ENCODE measurements around the gene PARD3B. TPM values are rescaled to one million over a fixed set of nuclear protein-coding genes. Genes with fewer than 3 reads are reported as not detected.
A peak's percentile ranks its signal among the peaks of the same experiment; 100 is the strongest.
"Not testable (repeated sequence)": the region's sequence is repeated elsewhere in the genome, so short reads cannot be mapped to it uniquely, and the experiment has no call there.

The PARD3B gene
- total RNA-seq, 2 donors from 2014 or later = 0.52 TPM; not detected in 1

DNA sequence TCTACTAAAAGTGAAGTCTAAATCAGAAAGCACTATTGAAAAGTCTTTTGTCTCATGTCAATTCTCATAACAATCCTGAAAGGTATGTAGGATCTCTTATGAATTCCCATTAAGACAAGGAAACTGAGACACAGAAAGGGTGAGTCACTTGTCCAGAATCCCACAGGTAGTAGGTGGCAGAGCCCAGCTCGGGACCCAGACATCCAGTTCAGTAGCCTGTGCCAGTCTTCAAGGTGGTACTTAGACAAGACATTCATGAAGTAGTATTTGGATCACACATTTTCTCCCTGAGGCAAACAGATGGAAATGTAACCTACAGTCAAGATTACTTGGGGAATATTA is 14.8 kb upstream of the PARD3B start:
- Mint-ChIP-seq H3K9me3 (no peaks in the 10 kb centered on the region), H3K36me3 (no peaks in the 10 kb centered on the region), H3K4me1 (ENCODE audit: low read depth in 2 of 2) (no peaks in the 10 kb centered on the region), H3K27ac (no peak overlapping the region), H3K27me3 (no peaks in the 10 kb centered on the region), H3K4me3 (no peak overlapping the region)
- ATAC-seq (no peak), DNase-seq (ENCODE audit: low spot score) (no peak)

DNA sequence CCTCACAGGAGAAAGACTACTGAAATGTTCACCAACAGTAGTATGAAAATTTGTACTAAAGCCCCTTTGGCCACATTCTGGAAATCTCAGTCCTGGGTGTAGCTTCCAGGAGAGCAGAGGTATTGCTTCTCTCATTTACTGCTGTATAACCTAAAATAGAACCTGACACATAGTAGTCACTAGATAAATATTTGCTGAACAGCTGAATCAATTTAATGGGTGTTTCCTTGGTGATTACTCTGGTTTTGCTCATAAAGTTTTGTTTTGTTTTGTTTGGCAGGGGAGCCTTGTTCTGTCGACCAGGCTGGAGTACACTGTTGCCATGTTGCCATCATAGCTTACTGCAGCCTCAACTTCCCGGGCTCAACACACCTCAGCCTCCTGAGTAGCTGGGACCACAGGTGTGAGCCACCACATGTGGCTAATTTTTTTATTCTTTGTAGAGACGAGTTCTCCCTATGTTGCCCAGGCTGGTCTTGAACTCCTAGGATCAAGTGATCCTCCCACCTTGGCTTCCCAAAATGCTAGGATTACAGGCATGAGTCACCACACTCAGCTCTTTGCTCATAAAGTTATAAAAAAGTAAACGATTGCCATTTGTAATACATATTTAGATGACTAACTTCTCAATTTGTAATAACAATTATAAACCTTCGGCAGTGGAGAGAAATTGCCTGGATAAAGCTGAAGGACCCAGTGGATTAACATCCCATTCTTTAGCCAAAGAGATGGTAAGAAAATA is 11.5 kb upstream of the PARD3B start:
- Mint-ChIP-seq H3K36me3 (no peaks in the 10 kb centered on the region), H3K4me3 (no peak overlapping the region), H3K27ac (no peak overlapping the region), H3K9me3 (no peaks in the 10 kb centered on the region), H3K4me1 (ENCODE audit: low read depth in 2 of 2) (no peaks in the 10 kb centered on the region), H3K27me3 (no peaks in the 10 kb centered on the region)
- DNase-seq (ENCODE audit: low spot score) (no peak), ATAC-seq (no peak)

GRCh38 chr2:204535356-204535755 is 9.9 kb upstream of the PARD3B start:
- Mint-ChIP-seq H3K4me1 (ENCODE audit: low read depth in 2 of 2) (no peaks in the 10 kb centered on the region), H3K27ac (no peak overlapping the region), H3K27me3 (no peaks in the 10 kb centered on the region), H3K4me3 (no peak overlapping the region), H3K36me3 (no peaks in the 10 kb centered on the region), H3K9me3 (no peaks in the 10 kb centered on the region)
- ATAC-seq (no peak), DNase-seq (ENCODE audit: low spot score) (no peak)

- Mint-ChIP-seq H3K4me3 (no peak overlapping the region), H3K9me3 (no peaks in the 10 kb centered on the region), H3K4me1 (ENCODE audit: low read depth in 2 of 2) (no peaks in the 10 kb centered on the region), H3K36me3 (no peaks in the 10 kb centered on the region), H3K27ac (no peak overlapping the region), H3K27me3 (no peaks in the 10 kb centered on the region)
- ATAC-seq (no peak), DNase-seq (ENCODE audit: low spot score) (no peak)
Observed at GRCh38 chr2:204535764-204536163, 9.5 kb upstream of the PARD3B start.

- H3K27me3 Mint-ChIP-seq = peaks cover 3 to 12% of the 10 kb centered on the region in 2 donors
- DNase-seq (ENCODE audit: low spot score) = no peak
- H3K9me3 Mint-ChIP-seq = no peaks in the 10 kb centered on the region
- peaks cover 0 to 1% of the 10 kb centered on the region in 2 donors for H3K4me1 Mint-ChIP-seq (ENCODE audit: low read depth in 2 of 2)
- no peak overlapping the region for H3K4me3 Mint-ChIP-seq
- no peaks in the 10 kb centered on the region for H3K36me3 Mint-ChIP-seq
- H3K27ac Mint-ChIP-seq = no peak overlapping the region
- no peak for ATAC-seq
Observed at GRCh38 chr2:204538182-204539018, 6.9 kb upstream of the PARD3B start.

DNA sequence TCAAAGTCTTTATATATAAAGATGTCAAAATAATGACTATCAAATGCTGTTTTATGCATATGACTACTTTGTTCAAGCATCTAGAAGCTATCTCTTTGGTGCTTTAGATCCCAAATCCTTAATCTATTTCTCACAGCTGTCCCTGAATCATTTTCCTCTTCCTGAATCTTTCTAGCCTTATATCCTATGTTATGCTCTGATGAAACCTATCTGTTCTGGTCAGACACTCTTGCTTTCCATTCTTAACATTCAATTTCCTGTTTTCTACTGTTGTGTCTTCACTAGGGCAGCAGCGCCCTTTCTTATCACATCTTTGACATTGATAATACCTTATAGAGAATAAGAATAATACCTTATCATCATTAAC is 6.3 kb upstream of the PARD3B start:
- H3K4me3 Mint-ChIP-seq = no peak overlapping the region
- H3K27ac Mint-ChIP-seq = no peak overlapping the region
- H3K4me1 Mint-ChIP-seq (ENCODE audit: low read depth in 2 of 2) = peaks cover 0 to 2% of the 10 kb centered on the region in 2 donors
- ATAC-seq (no peak), DNase-seq (ENCODE audit: low spot score) (no peak)
- peaks cover 7 to 18% of the 10 kb centered on the region in 2 donors for H3K27me3 Mint-ChIP-seq
- H3K36me3 Mint-ChIP-seq = no peaks in the 10 kb centered on the region
- no peaks in the 10 kb centered on the region for H3K9me3 Mint-ChIP-seq

DNA sequence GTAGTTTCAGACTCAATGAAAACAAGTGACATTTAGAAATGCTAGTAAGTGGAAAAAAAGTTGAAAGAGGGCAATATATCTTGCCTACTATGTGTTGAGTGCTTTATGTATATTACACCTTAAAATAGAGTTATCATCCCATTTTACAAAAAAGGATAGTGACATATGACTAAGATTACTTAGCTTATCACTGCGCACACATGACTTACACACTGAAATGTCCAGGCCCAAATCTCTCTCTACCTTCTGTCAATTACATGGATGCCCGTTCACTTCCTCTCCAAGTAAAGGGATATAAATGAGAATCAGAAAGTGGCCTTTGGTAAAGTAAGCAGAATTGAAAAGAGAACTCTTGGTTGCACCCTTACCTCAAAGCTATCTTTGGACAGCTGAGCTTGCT is 3.6 kb upstream of the PARD3B start:
- ATAC-seq (no peak), DNase-seq (ENCODE audit: low spot score) (no peak)
- Mint-ChIP-seq H3K27me3 (peaks cover 24 to 37% of the 10 kb centered on the region in 2 donors), H3K4me3 (no peak overlapping the region), H3K9me3 (no peaks in the 10 kb centered on the region), H3K36me3 (no peaks in the 10 kb centered on the region), H3K4me1 (ENCODE audit: low read depth in 2 of 2) (peaks cover 0 to 6% of the 10 kb centered on the region in 2 donors), H3K27ac (no peak overlapping the region)

DNA sequence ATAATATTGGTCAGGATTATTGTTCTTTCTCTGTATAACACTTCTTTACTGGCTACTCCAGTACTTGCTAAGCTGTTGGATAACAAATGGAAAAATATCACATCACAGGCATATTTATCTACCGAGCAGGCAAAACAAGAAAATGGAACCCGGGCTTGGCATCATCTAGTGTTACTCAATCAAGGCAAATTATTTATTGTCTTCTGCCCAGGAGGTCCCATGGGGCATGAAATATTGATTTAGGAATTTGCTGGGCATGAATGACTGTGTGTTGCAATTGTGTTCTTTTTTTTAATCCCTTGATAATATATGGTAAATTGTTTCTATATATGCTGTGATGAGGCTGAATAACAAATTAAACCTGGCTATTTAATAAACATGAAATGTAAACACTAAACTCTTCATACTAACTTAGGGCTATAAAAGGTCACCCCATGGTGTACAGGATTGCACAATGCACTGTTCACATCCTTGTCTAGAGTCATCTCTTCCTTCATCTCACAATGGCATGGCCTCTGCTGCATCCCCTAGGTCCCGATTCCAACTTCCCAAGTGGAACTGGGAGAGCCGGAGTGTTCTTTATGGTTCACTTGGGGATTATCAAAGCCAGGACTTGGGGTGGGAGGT is 2.2 kb upstream of the PARD3B start:
- Mint-ChIP-seq H3K27me3 (peaks cover 24 to 45% of the 10 kb centered on the region in 2 donors), H3K36me3 (no peaks in the 10 kb centered on the region), H3K4me3 (no peak overlapping the region), H3K9me3 (no peaks in the 10 kb centered on the region), H3K27ac (no peak overlapping the region), H3K4me1 (ENCODE audit: low read depth in 2 of 2) (peaks cover 0 to 6% of the 10 kb centered on the region in 2 donors)
- DNase-seq (ENCODE audit: low spot score) (no peak), ATAC-seq (no peak)

- Mint-ChIP-seq H3K4me3 (peak overlapping the region; percentile 65), H3K9me3 (no peaks in the 10 kb centered on the region), H3K36me3 (no peaks in the 10 kb centered on the region), H3K27ac (no peak overlapping the region), H3K27me3 (peaks cover 27 to 45% of the 10 kb centered on the region in 2 donors), H3K4me1 (ENCODE audit: low read depth in 2 of 2) (peaks cover 0 to 6% of the 10 kb centered on the region in 2 donors)
- no peak for DNase-seq (ENCODE audit: low spot score)
- peak in 1 of 2 donors; percentile 63 for ATAC-seq
Observed at GRCh38 chr2:204545861-204546735, 823 bp downstream of the PARD3B start.

- Mint-ChIP-seq H3K36me3 (no peaks in the 10 kb centered on the region), H3K9me3 (peaks cover 3% of the 10 kb centered on the region), H3K4me1 (ENCODE audit: low read depth in 2 of 2) (no peaks in the 10 kb centered on the region), H3K27ac (no peak overlapping the region), H3K4me3 (no peak overlapping the region), H3K27me3 (peaks cover 15 to 20% of the 10 kb centered on the region in 2 donors)
- DNase-seq (ENCODE audit: low spot score) (no peak), ATAC-seq (no peak)
Observed at GRCh38 chr2:204550751-204551511, 5.7 kb downstream of the PARD3B start.

- no peaks in the 10 kb centered on the region for H3K36me3 Mint-ChIP-seq
- H3K27ac Mint-ChIP-seq = no peak overlapping the region
- ATAC-seq = no peak
- no peak overlapping the region for H3K4me3 Mint-ChIP-seq
- peaks cover 10 to 14% of the 10 kb centered on the region in 2 donors for H3K27me3 Mint-ChIP-seq
- no peak for DNase-seq (ENCODE audit: low spot score)
- H3K4me1 Mint-ChIP-seq (ENCODE audit: low read depth in 2 of 2) = no peaks in the 10 kb centered on the region
- peaks cover 3% of the 10 kb centered on the region for H3K9me3 Mint-ChIP-seq
Observed at GRCh38 chr2:204551512-204551863, 6.2 kb downstream of the PARD3B start.

DNA sequence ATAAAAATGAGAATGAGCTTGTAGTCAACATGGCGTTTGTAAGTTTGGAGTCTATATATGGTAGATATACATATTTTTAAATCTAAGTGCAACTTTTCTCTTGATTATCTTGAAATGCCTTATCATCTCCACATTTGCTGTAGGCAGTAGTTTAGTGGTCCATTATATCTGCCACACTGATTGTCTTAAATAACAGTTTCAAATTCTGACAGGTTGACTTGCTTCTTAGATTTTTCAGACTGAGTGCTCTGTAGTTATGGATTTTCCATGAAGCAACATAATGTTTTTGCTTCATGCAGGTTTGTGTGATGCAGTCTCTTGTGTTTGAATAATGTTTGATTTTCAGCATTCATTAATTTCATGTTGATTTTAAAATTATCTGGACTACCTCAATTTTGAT is 12.3 kb downstream of the PARD3B start:
- peaks cover 6 to 8% of the 10 kb centered on the region in 2 donors for H3K27me3 Mint-ChIP-seq
- no peak overlapping the region for H3K4me3 Mint-ChIP-seq
- no peak overlapping the region for H3K27ac Mint-ChIP-seq
- H3K4me1 Mint-ChIP-seq (ENCODE audit: low read depth in 2 of 2) = no peaks in the 10 kb centered on the region
- peaks cover 5% of the 10 kb centered on the region for H3K9me3 Mint-ChIP-seq
- ATAC-seq = no peak
- no peaks in the 10 kb centered on the region for H3K36me3 Mint-ChIP-seq
- DNase-seq (ENCODE audit: low spot score) = no peak

- not testable (repeated sequence) for H3K4me1 Mint-ChIP-seq (ENCODE audit: low read depth in 2 of 2); H3K27ac Mint-ChIP-seq; DNase-seq (ENCODE audit: low spot score); H3K27me3 Mint-ChIP-seq; H3K36me3 Mint-ChIP-seq; H3K9me3 Mint-ChIP-seq; ATAC-seq; H3K4me3 Mint-ChIP-seq
Observed at GRCh38 chr2:204559358-204559757, 14.1 kb downstream of the PARD3B start.

Data from natural killer cell treated with Interleukin-12 subunit alpha and Interleukin-12 subunit beta and Interleukin-15 and Interleukin-18, amount 100 ng/mL, for 72 hours (primary cell).